ENCODE data around the gene SKP1.

SKP1 gene

GRCh38 chr5:134113902-134114875 lies 62.6 kb downstream of the SKP1 start, which contains the start of gene TCF7:
Gene TCF7 (plus strand): TSS chr5:134114681. CDS start chr5:134114907, 226 bp downstream.
- DNase-seq (ENCODE audit: low spot score): peak; percentile 91

- DNase-seq (ENCODE audit: low spot score): no peak
Observed at GRCh38 chr5:134113363-134113889, 63.3 kb downstream of the SKP1 start.

GRCh38 chr5:134112726-134113362 lies 63.9 kb downstream of the SKP1 start:
- no peak for DNase-seq (ENCODE audit: low spot score)

DNA sequence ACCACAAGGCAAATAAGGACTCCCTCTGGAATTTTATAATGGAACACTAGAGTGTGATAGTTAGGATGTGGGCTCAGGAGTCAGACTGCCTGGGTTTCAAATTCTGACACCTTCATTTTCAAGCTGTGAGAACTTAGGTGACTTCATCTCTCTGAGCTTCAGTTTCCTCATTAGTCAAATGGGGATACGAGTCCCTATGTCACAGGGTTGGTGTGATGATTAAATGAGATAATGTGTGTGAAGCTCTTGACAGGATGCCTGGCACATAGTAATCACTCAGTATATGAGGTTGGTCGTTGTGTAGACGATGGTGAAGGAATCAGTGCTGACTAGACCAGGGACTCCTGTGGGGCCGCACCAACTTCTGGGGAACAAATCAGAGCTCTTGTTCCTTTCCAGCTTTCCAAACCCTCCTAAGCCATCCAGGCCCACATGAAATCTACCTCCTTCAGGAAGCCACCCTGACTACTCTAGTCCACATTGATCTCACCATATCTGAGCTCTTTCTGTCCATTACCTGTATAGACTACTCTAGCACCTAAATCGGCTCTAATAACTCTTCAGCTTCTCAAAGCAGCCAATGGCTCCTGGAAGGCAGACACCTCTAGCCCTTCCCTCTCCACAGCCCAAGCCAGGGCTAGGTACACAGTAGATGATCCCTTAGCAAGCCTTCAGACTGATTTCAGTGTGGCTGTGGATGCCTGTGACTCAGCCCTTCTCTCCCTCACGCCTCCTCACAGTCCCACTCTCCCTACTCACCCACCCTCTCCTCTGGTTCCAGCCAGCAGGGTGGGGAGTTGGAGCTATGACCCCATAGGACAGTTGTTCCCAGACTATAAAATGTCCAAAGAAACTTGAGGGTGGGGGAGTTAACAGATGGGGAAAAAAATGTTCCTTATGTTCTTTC lies 64.8 kb downstream of the SKP1 start:
- peak; percentile 58 for DNase-seq (ENCODE audit: low spot score)

DNA sequence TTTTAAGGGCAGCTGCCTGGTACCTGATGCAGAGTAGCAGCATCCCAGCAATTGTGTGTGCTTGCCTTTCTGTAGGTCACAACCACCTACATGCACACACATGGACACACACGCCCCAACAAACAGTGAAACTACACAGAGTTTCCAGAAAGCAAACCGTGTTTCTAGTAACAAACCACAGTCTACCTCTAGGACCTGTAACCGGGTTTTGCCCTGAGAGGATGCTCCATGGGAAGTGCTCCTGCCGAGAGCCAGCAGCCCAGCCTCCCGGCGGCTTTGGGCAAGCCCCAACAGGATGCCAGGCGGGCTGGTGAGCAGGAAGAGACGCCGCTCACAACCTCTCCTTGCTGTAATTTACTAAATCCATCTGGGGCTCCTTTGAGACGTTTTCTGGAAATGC lies 66.4 kb downstream of the SKP1 start:
- no peak for DNase-seq (ENCODE audit: low spot score)

DNA sequence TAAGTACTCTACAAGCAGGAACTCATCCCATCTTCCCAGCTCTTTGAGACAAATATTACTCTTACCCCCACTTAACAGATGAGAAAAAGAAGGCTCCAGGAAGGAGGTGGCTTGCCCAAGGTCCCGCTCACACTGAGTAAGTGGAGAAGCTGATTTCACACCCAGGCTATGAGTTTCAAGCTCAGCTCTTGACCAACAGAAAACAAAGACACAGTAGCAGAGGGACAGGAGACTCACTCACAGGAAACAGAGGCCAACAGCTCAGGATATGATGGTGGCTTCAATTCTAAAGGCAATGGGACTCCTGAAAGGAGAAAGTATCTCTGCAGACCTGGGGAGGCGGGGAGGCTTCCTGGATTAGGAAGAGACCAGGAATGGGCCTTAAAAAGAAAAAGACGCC lies 69.0 kb downstream of the SKP1 start:
- DNase-seq (ENCODE audit: low spot score): no peak

DNA sequence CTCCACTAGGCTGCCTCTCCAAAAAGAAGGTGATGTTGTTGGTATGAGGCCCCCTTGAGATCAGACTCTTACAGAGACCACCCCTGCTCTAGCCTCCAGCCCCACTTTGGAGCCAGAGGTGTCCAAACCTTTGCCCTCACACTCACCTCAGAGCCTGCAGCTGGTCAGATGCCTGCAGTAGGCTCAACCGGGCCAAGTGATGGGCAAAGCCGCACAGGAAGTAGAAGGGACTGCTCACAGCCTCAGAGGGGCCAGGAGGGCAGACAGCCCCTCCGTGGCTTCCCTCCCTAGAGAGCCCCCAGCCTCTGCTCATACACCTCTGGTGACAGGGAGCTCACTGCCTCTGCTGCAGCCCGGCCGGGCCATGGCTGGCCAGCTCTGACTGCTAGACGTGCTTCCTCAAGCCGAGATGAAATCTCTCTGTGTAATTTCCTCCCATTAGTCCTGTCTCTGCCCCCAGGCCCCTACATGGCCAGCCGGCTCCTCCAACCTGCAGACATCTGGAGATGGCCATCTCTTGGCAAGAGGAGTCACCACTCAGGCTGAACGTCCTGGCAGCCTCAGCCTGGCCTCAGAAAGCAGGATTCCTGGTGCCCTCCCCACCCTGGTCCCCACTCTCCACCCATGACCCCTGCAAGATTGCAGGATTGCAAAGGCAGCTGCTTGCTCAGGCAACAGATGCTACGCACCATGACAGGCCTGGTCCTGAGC lies 69.6 kb downstream of the SKP1 start:
- DNase-seq (ENCODE audit: low spot score): no peak

- DNase-seq (ENCODE audit: low spot score): no peak
Observed at GRCh38 chr5:134103998-134104654, 72.6 kb downstream of the SKP1 start.

DNA sequence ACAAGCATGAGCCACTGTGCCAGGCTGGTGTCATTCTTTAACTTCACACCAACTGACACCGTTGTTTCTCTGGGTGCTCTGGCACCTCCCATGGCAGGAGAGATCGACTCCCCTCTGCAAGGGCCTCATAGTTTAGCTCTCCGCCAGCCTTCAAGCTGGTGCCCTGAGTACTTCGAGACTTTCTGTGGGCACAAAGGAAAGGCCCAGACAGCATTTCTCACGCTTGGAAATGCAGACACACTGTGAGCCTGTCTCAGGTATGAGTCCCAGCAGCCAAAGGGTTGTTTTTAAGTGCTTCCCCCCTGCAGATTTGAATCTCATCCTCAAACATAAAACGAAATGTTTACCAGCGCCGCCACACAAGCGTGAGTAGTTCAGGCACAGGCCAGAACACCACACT lies 73.4 kb downstream of the SKP1 start:
- no peak for DNase-seq (ENCODE audit: low spot score)

DNA sequence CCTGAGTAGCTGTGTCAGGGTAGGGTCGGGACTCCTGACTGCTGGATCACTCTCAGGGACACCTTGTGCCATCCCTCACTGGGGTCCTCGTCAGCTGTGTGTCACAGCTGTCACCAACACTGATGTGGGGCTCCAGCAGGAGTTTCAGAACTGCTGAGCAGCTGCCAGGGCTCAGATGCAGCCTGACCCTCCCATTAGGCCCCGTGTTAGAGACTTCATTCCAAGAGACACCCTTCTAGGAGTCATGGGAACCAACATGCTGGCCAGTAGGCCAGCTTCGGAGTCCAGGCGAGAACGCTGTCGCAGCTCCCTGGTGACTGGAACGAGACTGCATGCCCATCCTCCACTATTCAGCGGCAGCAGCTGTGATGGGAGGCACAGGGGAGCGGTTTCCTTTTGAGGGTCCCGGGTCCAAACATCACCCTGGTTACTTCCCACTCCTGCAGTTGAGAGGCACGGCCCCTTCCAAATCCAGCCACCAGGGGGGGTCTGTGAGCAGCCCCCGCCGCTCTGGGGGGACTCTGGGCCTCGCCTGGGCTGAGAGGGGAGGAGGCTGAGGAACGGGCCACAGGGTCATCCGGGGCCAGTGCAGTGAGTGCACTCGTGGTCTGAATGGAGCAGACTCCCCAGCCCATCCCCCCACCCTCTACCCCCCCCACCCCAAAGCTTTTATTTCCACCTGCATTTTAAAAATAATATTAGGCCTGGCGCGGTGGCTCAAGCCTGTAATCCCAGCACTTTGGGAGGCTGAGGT lies 74.9 kb downstream of the SKP1 start:
- peak; percentile 43 for DNase-seq (ENCODE audit: low spot score)

DNA sequence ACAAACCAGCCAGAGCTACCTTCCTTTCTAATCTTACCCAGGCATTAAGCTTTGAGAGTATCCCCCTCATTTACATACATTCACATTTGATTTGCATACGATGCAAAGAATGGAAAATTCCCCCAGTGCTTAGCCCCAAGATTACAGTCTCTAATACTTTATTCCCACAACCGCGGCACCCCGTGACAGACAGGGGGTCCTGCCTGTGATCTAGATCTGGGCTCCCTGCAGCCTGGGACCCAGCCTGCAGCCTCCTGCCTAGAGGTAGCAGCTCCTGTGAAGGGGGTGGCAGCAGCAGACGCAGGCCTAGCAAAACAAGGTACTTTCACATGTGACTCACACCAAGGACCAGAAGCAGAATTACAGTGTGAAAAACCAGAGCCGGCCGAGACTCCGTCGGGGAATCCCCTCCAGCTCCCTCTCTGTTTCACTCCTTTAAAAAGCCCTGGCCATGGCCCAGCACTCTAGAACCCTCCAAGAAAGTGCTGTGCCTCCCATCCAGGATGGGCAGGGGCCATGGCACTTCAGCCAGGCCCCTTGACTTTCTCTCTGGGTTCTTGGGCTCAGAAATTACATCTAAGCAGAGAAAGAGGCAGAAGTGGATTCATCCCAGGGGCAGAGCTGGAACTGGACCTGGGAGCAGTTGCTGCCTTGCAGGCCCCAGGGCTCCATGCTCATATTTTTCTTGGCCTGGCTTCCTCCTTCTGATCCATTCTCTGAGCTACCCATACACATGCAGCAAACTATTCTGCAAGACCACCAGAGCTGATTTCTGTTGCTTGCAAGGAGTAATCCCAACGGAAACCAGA lies 76.3 kb downstream of the SKP1 start:
- peak; percentile 43 for DNase-seq (ENCODE audit: low spot score)

DNA sequence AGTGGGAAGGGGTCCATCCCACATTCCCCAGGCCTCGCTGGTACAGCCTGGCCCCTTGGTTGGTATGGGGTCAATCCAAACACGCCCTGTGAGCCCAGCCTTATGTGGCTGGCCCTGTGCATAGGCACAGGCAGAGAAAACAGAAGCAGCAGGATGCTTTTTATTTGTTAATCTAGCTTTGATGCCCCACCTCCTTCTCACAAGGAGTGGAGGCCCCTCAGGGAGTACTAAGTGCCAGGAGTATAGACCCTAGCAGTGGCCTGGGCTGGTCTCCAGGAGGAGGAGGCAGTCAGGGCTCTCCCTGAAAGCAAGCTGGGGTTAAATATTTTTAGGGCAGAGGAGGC lies 76.8 kb downstream of the SKP1 start:
- DNase-seq (ENCODE audit: low spot score): no peak

DNA sequence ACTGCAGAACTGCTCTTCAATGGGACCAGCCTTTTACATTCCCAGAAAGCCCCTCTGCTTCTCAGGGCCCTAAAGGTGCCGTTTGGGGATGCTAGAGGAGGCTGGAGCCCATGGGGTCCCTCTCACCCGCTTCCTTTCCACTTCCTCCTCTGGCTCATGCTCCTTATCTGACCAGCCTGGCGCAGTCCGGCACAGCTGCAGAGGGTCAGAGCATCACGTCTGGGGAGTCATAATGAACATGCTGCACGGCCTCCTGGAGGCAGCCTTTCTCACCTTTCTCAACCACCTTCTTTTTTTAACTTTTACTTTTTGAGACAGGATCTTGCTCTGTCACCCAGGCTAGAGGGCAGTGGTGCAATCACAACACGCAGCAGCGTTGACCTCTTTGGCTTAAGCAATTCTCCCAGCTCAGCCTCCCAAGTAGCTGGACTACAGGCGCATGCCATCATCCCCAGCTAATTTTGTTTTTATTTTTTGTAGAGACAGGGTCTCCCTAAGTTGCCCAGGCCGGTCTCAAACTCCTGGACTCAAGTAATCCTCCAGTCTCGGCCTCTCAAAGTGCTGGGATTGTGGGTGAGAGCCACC lies 77.4 kb downstream of the SKP1 start:
- no peak for DNase-seq (ENCODE audit: low spot score)
